GM21515 (cell line): ENCODE results near the gene DRICH1.
"Not testable (repeated sequence)": the region's sequence is repeated elsewhere in the genome, so short reads cannot be mapped to it uniquely, and the experiment has no call there.

ENCODE experiments used
- ATAC-seq: cut with Tn5 transposase; IDR thresholded peaks from one replicate; pipeline ENCODE4 v1.9.1; 2021; ENCODE audit not compliant: unreplicated experiment

Gene DRICH1, protein sequence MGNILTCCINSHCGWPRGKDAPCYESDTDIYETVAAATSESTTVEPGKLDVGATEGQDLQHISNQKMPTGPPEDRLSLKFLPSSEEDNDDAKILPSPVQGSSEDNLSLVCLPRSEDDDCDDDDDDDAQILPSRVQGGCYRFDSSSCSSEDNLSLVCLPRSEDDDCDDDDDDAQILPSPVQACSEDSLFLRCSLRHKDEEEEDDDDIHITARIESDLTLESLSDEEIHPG

GRCh38 chr22:23632178-23632577, at the start of gene DRICH1:
Gene DRICH1, minus strand, starts transcription at chr22:23632321. Its CDS starts 298 bp downstream, at chr22:23632023.
- no peak for ATAC-seq

DNA sequence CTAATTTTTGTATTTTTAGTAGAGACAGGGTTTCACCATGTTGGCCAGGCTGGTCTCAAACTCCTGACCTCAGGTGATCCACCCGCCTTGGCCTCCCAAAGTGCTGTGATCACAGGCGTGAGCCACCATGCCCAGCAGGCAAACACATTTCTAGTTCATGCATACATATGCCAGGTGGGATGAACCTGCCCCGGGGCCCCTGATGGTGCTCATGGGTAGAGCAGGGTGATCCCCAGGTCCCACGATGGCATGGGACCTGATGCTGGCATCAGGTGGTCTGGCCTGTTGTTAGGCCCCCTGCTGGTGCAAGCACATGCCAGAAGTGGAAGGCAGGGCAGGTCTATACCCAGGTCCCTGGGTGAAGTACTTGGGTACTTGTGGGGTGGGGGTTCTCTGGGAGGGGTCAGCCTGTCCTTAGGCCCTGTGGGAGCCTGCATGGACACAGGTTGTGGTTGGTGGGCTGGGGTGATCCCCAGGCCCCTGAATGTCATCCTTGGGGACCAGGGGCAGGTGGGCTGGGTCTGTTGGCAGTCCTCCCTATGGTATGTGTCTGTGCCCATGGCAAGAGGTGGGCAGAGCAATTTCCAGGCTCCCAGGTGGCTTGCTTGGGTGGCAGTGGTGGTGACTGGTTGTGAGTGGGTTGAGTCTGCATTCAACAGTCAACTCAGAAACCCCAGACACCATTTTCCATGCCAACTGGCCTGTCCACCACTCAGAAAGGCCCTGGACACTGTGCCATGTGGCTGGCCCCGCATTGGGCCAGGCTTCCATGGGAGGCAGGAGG, 49.1 kb upstream of the DRICH1 start:
- no peak for ATAC-seq

DNA sequence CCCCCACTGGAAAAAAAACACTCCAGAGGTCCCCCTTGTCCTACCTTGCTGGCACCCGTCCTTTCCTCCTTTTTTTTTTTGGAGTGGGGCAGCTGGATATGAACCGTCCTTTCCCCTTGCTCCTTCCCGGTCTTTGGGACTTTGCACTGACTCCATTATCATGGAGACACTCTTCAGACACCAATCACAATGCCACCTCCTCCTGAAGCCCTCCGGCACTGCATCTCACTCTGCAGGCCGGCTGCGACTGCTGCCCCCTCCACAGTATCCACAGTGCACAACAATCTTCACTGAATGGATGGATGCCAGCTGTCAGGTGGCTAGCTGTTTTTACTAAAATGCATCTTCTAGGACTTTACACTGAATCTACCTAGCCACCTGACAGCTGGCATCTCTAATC, 46.0 kb upstream of the DRICH1 start:
- ATAC-seq = no peak

- no peak for ATAC-seq
These were observed 45.5 kb upstream of the DRICH1 start for GRCh38 chr22:23677701-23677995.

- not testable (repeated sequence) for ATAC-seq
These were observed 45.0 kb upstream of the DRICH1 start for GRCh38 chr22:23676841-23677700.

DNA sequence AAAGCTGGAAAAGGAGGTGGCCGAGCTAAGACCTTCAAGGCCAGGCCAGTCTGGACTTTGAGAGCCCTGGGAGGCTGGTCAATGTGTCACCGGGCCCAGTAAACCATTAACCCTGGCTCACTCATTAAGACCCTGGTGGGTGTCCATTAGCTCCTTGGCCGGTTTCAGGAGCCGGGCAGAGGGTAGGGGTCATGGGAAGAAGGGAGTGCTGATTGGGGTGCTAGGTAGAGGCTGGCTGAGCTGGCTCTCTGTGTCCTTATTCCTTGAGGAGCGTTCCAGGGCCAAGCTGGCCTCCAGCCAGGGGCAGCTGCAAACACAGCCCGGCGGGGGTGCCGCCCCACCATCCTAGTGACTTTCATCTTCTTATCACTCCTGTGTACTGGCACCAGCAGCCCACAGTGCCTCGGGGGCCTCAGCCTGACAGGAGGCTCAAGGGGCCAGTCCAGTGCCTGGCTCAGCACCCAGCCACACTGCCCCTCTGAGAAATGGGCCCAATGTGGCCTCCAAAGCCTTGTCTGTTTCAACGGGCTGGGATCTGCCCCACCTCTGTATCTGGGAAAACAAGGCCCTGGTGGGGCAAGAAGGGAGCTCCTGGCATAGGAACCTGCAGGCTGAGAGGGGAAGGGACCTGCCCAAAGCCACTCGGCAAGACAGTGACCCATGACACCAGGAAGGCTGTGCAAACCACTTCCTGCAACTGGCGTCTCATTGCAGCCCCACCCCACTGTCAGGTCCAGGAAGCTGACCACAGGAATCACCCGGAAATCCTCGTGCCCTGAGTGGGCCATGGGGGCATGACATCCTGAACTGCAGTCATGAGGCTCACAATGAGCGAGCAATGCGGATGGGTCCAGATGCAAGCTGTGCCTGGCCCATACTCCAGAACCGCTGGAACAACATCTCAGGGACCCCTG, 43.6 kb upstream of the DRICH1 start:
- no peak for ATAC-seq

- not testable (repeated sequence) for ATAC-seq
These were observed 42.9 kb upstream of the DRICH1 start for GRCh38 chr22:23674886-23675501.

DNA sequence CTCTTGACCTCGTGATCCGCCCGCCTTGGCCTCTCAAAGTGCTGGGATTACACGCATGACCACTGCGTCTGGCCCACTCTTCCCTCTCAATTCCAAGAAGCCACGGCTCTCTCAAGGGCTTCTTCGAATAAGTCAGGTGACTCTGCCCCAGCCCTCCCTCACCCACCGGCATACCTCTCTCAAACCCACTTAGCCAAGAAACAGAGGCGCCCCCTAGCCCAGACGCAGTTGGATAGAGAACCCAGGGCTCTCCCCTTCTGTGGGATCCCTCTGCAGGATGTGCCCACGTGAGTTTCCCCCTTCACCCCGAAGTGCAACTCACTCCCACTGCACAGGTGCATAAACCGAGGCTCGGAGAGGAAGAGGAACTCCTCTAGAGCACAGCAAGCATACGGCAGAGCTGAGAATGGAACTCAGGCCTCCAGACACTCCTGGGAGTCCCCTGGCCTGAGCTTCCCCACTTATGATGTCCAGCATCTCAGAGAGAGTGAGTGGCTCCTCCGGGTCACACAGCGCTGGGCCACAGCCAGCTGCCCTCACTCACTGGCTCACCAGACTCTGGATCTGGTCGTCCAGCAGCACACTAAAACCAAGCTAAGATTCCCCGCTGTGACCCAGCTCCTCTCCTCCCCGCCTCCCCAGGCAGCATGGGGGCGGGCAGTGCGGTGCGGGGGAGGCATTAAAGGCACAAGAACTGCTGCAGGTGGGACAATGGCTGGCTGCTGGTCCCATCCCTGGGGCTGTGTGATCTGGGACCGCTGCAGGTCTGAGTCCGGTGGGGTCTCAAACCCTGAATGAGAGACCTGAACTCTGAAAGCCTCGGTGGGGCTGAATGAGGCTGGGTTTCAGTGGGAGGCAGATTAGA, 41.9 kb upstream of the DRICH1 start:
- ATAC-seq = no peak

DNA sequence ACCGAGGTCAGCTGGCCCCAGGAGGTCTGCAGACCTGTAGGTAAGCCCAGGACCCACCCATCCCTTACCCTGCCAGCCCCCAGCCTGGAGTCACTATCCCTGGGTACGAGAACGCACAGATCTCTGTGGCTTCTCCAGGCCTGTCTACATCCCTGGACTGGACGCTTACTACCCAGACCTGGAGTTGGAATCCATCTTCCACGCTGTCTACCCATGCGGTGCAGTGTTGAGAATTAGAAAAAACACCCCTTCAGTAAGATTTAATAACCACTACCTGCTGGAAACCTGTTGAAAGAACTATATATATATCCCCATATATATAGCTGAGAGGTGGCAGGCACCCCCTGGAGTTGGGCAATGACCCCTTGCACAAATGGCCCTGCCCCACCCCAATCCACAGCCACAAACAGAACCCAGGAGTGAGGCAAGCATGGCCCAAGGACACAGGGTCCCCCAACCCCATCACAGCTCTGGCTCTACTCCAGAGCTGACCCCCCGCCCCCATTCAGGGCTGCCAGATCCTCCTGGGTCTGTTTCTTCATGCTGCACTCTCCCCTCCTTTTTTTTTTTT, 41.0 kb upstream of the DRICH1 start:
- ATAC-seq = no peak

- ATAC-seq = not testable (repeated sequence)
These were observed 40.4 kb upstream of the DRICH1 start for GRCh38 chr22:23672307-23673049.

DNA sequence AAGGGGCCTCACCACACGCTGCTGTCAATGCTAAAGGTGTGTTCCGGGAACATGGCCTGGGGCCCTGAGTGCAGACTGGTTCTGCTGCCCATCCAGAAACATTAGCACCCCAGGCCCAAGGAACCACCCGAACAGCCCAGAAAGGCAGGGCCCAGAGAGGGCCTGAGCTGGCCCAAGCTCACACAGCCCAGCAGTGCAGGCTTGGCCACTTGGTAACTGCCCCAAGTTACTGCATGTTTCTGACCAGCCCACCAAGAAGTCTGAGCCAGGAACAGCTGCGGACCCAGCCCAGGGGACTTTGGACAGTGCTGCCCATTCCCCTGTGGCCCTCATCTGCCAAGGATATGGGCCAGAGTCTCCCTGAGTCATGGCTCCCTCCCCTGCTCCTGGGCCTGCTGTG, 39.3 kb upstream of the DRICH1 start:
- ATAC-seq = not testable (repeated sequence)

DNA sequence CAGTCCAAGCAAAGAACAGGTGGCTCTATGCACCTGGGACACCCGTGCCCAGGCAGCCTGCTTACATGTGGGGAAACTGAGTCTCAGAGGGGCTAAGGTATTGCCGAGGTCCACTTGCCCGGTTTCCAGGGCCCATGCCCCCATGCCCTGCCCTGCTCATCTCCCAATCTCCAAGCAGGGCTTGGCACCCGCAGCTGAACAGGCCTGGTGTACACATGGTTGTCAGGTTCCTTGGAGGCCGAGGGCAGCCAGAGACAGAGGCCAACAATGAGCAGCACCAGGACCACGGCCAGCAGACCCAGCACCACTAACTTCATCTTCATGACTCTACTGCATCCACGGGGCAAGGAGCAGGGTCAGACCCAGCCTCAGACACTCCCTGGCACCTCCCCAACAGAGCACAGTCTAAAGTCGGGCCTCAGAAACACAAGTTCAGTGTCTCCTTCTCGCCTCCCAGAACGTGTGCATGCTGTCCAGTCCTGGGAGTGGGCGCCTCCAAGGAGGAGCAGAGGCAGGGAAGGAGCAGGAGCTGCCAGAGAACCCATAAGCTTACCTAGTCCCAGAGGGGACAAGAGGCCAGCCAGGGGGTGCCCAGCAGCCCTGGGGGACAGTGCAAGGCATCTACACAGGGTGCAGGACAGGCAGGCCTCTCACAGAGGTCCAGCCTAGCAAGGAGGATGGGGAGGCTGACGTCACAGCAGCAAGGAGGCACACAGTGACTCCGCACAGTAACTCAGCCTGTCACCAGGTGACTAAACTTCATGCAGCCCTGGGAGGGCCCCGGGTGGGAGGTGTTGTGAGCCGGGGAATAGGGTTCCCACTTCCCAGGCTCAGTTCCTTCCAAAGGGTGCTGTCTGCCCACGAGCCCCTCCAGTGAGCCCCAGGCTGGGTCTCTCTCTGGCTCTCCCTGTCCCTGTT, 38.5 kb upstream of the DRICH1 start:
- no peak for ATAC-seq

DNA sequence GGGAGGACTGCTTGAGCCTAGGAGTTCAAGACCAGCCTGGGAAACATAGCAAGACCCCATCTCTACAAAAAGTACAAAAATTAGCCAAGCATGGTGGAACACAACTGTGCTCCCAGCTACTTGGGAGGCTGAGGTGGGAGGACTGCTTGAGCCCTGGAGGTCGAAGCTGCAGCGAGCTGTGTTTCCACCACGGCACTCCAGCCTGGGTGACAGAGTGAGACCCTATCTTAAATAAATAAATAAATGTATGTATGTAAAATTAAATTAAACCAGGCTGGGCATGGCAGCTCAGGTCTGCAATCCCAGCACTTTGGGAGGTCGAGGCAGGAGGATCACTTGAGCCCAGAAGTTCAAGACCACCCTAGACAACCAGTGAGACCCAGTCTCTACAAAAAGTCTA, 28.3 kb upstream of the DRICH1 start:
- ATAC-seq = not testable (repeated sequence)

GRCh38 chr22:23657727-23658126, 25.6 kb upstream of the DRICH1 start:
- no peak for ATAC-seq

- ATAC-seq = no peak
These were observed 23.9 kb upstream of the DRICH1 start for GRCh38 chr22:23655891-23656475.

DNA sequence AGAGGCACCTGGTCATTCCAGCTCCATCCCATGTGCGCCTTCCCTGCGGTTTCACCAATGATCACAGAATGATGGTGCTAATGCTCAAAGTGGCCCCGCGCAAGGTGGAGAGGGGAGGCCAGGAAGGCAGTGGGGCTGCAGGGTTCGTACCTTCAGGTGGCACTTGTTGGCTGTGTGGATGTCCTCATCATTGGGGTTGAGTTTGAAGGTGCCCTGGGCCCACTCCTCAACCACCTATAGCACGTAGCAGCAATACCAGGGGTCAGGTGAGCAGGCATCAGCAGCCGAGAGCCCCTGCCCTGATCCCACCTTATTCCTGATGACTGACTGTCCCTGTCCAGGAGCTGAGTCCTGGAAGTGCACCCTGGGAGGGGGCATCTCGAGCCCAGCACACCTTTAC, 20.6 kb upstream of the DRICH1 start:
- no peak for ATAC-seq

- ATAC-seq = no peak
These were observed 20.2 kb upstream of the DRICH1 start for GRCh38 chr22:23652286-23652685.
